GM23248 (cell line): ENCODE measurements around the gene TINCR. TPM values are rescaled to one million over a fixed set of nuclear protein-coding genes. Genes with fewer than 3 reads are reported as not detected.

ENCODE experiments used
- DNase-seq: peaks from one replicate; pipeline ENCODE4 v3.0.0-alpha.2; 2015
- H2AFZ ChIP-seq: fragments of 200-600 bp; sonication (generic); 2 replicates; pipeline ENCODE4 v1.6.1; 2016; ENCODE audit warnings: antibody characterized with exemption
- H3F3A ChIP-seq: fragments of 200-600 bp; sonication (generic); 2 replicates; pipeline ENCODE4 v1.6.1; 2016; ENCODE audit warnings: mild to moderate bottlenecking, antibody characterized with exemption, mixed run types; ENCODE audit not compliant: insufficient read depth
- H3K27ac ChIP-seq: fragments of 200-600 bp; sonication (generic); 2 replicates; pipeline ENCODE4 v1.5.1; 2016; ENCODE audit warnings: mild to moderate bottlenecking
- H3K27me3 ChIP-seq: fragments of 200-600 bp; sonication (generic); replicated peaks from 2 replicates; pipeline ENCODE4 v1.6.1; 2016; ENCODE audit warnings: mild to moderate bottlenecking; ENCODE audit not compliant: insufficient read depth
- H3K36me3 ChIP-seq: fragments of 200-600 bp; sonication (generic); 2 replicates; pipeline ENCODE4 v1.6.1; 2016; ENCODE audit warnings: low read depth, mild to moderate bottlenecking
- H3K4me1 ChIP-seq: fragments of 200-600 bp; sonication (generic); 2 replicates; pipeline ENCODE4 v1.6.1; 2016; ENCODE audit warnings: mild to moderate bottlenecking; ENCODE audit not compliant: insufficient read depth
- H3K4me2 ChIP-seq: fragments of 200-600 bp; sonication (generic); one replicate; pipeline ENCODE4 v1.6.1; 2016; ENCODE audit warnings: mild to moderate bottlenecking; ENCODE audit not compliant: unreplicated experiment
- H3K4me3 ChIP-seq: fragments of 200-600 bp; sonication (generic); 2 replicates; pipeline ENCODE4 v1.5.1; 2016; ENCODE audit warnings: mild to moderate bottlenecking
- H3K79me2 ChIP-seq: fragments of 200-600 bp; sonication (generic); 2 replicates; pipeline ENCODE4 v1.6.1; 2016; ENCODE audit warnings: mild to moderate bottlenecking; ENCODE audit not compliant: insufficient read depth
- H3K9ac ChIP-seq: fragments of 200-600 bp; sonication (generic); 2 replicates; pipeline ENCODE4 v1.6.1; 2016; ENCODE audit warnings: mild to moderate bottlenecking
- H3K9me2 ChIP-seq: fragments of 200-600 bp; sonication (generic); 2 replicates; pipeline ENCODE4 v1.6.1; 2016; ENCODE audit warnings: mixed run types, mild to moderate bottlenecking, moderate library complexity; ENCODE audit not compliant: insufficient read depth
- H3K9me3 ChIP-seq: fragments of 200-600 bp; sonication (generic); one replicate; pipeline ENCODE4 v1.6.1; 2017; ENCODE audit warnings: low read depth
- H4K20me1 ChIP-seq: fragments of 200-600 bp; sonication (generic); 2 replicates; pipeline ENCODE4 v1.6.0; 2016; ENCODE audit not compliant: insufficient read depth
- EZH2 ChIP-seq: fragments of 200-600 bp; sonication (generic); IDR thresholded peaks from 2 replicates; pipeline ENCODE4 v1.6.1; 2018; ENCODE audit warnings: antibody characterized with exemption, mild to moderate bottlenecking; ENCODE audit not compliant: insufficient read depth, poor library complexity, severe bottlenecking
- EZH2phosphoT487 ChIP-seq: fragments of 200-600 bp; sonication (generic); IDR thresholded peaks from 2 replicates; pipeline ENCODE4 v1.6.1; 2018; ENCODE audit warnings: antibody characterized with exemption, moderate library complexity, mild to moderate bottlenecking, low read depth; ENCODE audit not compliant: insufficient read depth
- WGBS, 2 experiments: methylation state at CpG; one replicate each; pipeline ENCODE4 v1.1.6; 2015 to 2017; ENCODE audit warnings: low lambda C conversion rate in 2 of 2, low coverage in 1 of 2; ENCODE audit errors: missing lambda C conversion rate in 2 of 2; 5-methylcytosine and 5-hydroxymethylcytosine counted together
- in situ Hi-C: fragments of 300-500 bp; cut with MboI; formaldehyde crosslinking; loops from 2 replicates; pipeline ENCODE4 v1.15.0; 2020
- polyA plus RNA-seq: library from polyadenylated mRNA; unstranded; fragments of >200 nt; fragmentation: Nextera tagmentation; extraction: Ambion mirVana; gene quantifications from 2 replicates; pipeline ENCODE4 v1.2.1, GENCODE V29; 2016
- total RNA-seq: library from RNA; depleted of rRNA; stranded (reverse); fragments of >200 nt; shearing (Covaris generic); gene quantifications from 2 replicates; pipeline ENCODE4 v1.2.3, GENCODE V29; 2014

Gene TINCR
- total and polyA plus RNA-seq, 2 experiments from 2014 or later = 1.6 TPM; not detected in 1

DNA sequence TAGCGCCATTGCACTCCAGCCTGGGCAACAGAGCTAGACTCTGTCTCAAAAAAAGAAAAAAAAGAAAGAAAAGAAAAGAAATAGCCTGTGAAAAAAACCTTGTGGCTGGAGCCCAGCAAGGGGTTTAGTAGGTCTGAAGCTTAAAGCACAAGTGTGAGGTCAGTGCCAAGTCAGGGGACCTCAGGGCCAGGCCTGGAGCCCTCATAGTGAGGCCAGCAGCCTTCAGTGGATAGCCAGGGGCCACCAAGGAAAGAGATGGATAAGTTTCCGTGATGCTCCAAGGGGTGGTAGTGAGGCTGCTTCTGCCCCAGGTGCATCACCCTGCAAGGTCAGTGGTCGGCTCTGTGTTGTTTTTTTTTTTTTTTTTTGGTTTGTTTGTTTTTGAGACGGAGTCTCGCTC, 12.9 kb downstream of the TINCR start:
- Histone ChIP-seq H3K36me3 (no peaks in the 10 kb centered on the region), H3K79me2 (no peaks in the 10 kb centered on the region), H3K4me2 (no peak overlapping the region), H3K27me3 (peaks cover 22% of the 10 kb centered on the region), H4K20me1 (no peaks in the 10 kb centered on the region), H3K4me3 (no peak overlapping the region), H3K27ac (no peak overlapping the region), H3K4me1 (no peaks in the 10 kb centered on the region), H3K9ac (no peak overlapping the region), H3F3A (no peaks in the 10 kb centered on the region), H3K9me3 (no peaks in the 10 kb centered on the region), H3K9me2 (no peaks in the 10 kb centered on the region), H2AFZ (no peak overlapping the region)
- in situ Hi-C loops = no loop called here
- WGBS, 2 experiments = 67 to 95% methylated on average over 2 to 5 of the region's 5 CpGs
- DNase-seq = no peak
- TF ChIP-seq EZH2phosphoT487 = no peak
- TF ChIP-seq EZH2 = no peak

DNA sequence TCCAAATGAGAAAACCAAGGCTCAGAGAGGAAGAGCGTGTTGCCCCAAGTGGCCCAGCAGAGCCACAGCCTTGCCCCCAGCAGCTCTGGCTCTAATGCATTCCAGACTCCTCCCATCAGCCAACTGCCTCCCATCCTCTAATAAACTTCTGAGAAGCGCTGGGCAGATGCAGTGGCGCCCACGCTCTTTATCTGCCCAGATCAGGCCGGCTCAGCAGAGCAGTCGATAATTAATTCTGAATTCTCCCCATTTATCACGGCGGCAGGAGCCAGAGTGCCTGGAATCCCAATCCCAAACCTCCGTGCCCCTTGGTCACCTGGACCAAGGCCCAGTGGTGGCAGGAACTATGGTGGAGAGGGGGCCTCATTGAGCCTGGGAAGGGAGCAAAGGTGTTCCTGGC, 13.9 kb downstream of the TINCR start:
- H2AFZ ChIP-seq = no peak overlapping the region
- H3K27ac ChIP-seq = no peak overlapping the region
- H3K4me3 ChIP-seq = no peak overlapping the region
- H3K9me3 ChIP-seq = no peaks in the 10 kb centered on the region
- TF ChIP-seq EZH2phosphoT487 (no peak), EZH2 (no peak)
- DNase-seq = no peak
- peaks cover 22% of the 10 kb centered on the region for H3K27me3 ChIP-seq
- 21 to 29% methylated on average over 9 of the region's 9 CpGs for WGBS, 2 experiments
- H3K79me2 ChIP-seq = no peaks in the 10 kb centered on the region
- H3K4me1 ChIP-seq = no peaks in the 10 kb centered on the region
- no peaks in the 10 kb centered on the region for H4K20me1 ChIP-seq
- H3K9ac ChIP-seq = no peak overlapping the region
- in situ Hi-C loops = no loop called here
- H3F3A ChIP-seq = no peaks in the 10 kb centered on the region
- H3K9me2 ChIP-seq = no peaks in the 10 kb centered on the region
- no peaks in the 10 kb centered on the region for H3K36me3 ChIP-seq
- H3K4me2 ChIP-seq = no peak overlapping the region

DNA sequence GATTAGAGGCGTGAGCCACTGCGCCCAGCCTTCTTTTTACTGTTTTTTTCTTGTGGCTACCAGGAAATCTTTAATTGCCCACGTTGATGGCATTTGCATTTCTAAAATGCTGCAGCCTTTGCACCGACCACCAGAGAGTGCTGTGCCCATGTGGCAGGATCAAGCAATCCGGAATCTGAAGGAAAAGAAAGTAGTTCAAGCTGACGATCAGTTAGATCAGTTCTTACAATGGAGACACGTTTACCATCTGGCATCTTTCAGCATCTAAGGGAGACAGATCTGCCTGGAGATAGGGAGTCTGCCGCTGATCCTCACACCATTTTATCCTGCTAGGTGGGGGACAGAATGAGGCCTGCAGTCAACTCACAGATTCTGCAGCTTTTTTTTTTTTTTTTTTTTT, 19.9 kb downstream of the TINCR start:
- 32 to 41% methylated on average over 8 of the region's 8 CpGs for WGBS, 2 experiments
- Histone ChIP-seq H3K4me2 (no peak overlapping the region), H4K20me1 (no peaks in the 10 kb centered on the region), H3K79me2 (no peaks in the 10 kb centered on the region), H3K27me3 (no peaks in the 10 kb centered on the region), H3K4me3 (no peak overlapping the region), H3K9ac (no peak overlapping the region), H3K4me1 (no peaks in the 10 kb centered on the region), H3F3A (no peaks in the 10 kb centered on the region), H3K9me3 (no peaks in the 10 kb centered on the region), H3K36me3 (no peaks in the 10 kb centered on the region), H3K9me2 (no peaks in the 10 kb centered on the region), H3K27ac (no peak overlapping the region), H2AFZ (no peak overlapping the region)
- TF ChIP-seq EZH2phosphoT487 = no peak
- TF ChIP-seq EZH2 = no peak
- DNase-seq = peak; percentile 57
- in situ Hi-C loops = no loop called here

DNA sequence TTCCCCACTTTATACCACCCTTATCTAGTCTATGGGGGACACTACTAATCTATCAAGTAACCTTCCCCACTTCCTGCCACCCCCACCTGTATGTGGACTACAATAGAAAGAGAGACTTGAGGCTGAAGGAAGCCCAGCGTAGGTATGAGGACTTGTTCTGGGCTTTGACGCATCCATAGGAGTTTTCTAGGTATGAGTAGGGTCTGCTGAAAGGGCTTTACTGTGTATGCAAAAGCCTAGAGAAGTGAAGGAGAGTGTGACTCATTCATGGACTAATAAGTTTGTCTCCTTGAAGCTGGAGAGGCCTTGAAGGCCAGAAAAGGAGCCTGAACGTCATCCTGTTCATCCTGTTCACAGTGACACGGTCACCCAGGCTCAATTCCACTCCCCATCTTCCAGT, 21.8 kb downstream of the TINCR start:
- TF ChIP-seq EZH2 (no peak), EZH2phosphoT487 (no peak)
- no peaks in the 10 kb centered on the region for H4K20me1 ChIP-seq
- H3K9me3 ChIP-seq = no peaks in the 10 kb centered on the region
- H3K27ac ChIP-seq = no peak overlapping the region
- no peaks in the 10 kb centered on the region for H3K79me2 ChIP-seq
- no peaks in the 10 kb centered on the region for H3F3A ChIP-seq
- H3K4me3 ChIP-seq = no peak overlapping the region
- H2AFZ ChIP-seq = no peak overlapping the region
- H3K4me1 ChIP-seq = no peaks in the 10 kb centered on the region
- H3K27me3 ChIP-seq = no peaks in the 10 kb centered on the region; the same call in 1 of the 2 replicates
- no peak overlapping the region for H3K9ac ChIP-seq
- DNase-seq = peak; percentile 23
- H3K36me3 ChIP-seq = no peaks in the 10 kb centered on the region
- in situ Hi-C loops = no loop called here
- WGBS, 2 experiments = 70 to 80% methylated on average over 4 of the region's 4 CpGs
- H3K9me2 ChIP-seq = no peaks in the 10 kb centered on the region
- no peak overlapping the region for H3K4me2 ChIP-seq

DNA sequence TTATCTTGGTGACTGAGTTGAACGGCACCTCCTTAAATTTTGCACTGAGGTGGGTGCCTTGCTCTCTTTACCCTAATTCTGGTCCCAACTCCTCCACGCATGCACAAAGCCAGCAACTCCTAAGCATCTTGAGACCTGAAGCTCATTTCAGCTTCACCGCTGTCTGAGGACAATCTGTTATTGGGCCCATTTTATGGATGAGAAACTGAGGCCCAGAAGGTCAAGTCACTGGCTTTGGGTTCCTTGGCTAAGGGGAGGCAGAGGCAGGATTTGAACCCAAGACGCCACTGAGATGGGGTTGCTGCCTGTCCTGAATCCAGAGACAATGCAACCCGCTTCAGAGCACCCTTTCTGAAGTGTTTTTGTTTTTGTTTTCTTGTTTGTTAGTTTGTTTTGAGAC, 22.7 kb downstream of the TINCR start:
- Histone ChIP-seq H3K4me3 (no peak overlapping the region), H3K36me3 (no peaks in the 10 kb centered on the region), H3K9me2 (no peaks in the 10 kb centered on the region), H3F3A (no peaks in the 10 kb centered on the region), H3K9me3 (no peaks in the 10 kb centered on the region), H3K27me3 (no peaks in the 10 kb centered on the region; the same call in 1 of the 2 replicates), H2AFZ (no peak overlapping the region), H3K9ac (no peak overlapping the region), H3K27ac (no peak overlapping the region), H3K4me2 (no peak overlapping the region), H3K4me1 (no peaks in the 10 kb centered on the region), H3K79me2 (no peaks in the 10 kb centered on the region), H4K20me1 (no peaks in the 10 kb centered on the region)
- 78 to 80% methylated on average over 5 of the region's 5 CpGs for WGBS, 2 experiments
- in situ Hi-C loops = no loop called here
- no peak for DNase-seq
- TF ChIP-seq EZH2 (no peak), EZH2phosphoT487 (no peak)
